Breast epithelium (tissue), 3 donors: ENCODE data around the gene TLCD3A.

Source experiments
- CTCF ChIP-seq, 3 donors: fragments of 450-650 bp; IDR thresholded peaks; one replicate each; pipeline ENCODE4 v1.5.1; 2016 to 2017; ENCODE audit warnings: antibody characterized with exemption in 3 of 3, mild to moderate bottlenecking in 3 of 3, moderate library complexity in 3 of 3
- POLR2A ChIP-seq: fragments of 450-650 bp; IDR thresholded peaks from one replicate; pipeline ENCODE4 v1.6.1; 2016; ENCODE audit warnings: antibody characterized with exemption, mild to moderate bottlenecking, moderate library complexity
- POLR2AphosphoS5 ChIP-seq, 3 donors: sonication (generic); formaldehyde crosslinking; IDR thresholded peaks; one replicate each; pipeline ENCODE4 v1.6.1; 2017; ENCODE audit warnings: antibody characterized with exemption in 3 of 3

- TF ChIP-seq CTCF (IDR thresholded peaks at IDR 0.05) (no peak), POLR2A (no peak), POLR2AphosphoS5 (IDR thresholded peaks at IDR 0.05) (no peak)
Measured at GRCh38 chr17:690361-690760, 42.0 kb upstream of the TLCD3A start.
